Ishikawa (cell line): ENCODE measurements around the gene SYNPO.
A peak's percentile ranks its signal among the peaks of the same experiment; 100 is the strongest.

Source experiments
- CEBPB ChIP-seq: IDR thresholded peaks from 2 replicates; pipeline ENCODE4 v1.6.1; 2012
- CREB1 ChIP-seq: IDR thresholded peaks from 2 replicates; pipeline ENCODE4 v1.6.1; 2012; ENCODE audit warnings: low read depth
- EGR1 ChIP-seq: IDR thresholded peaks from 2 replicates; pipeline ENCODE4 v1.6.1; 2012
- EP300 ChIP-seq: IDR thresholded peaks from 2 replicates; pipeline ENCODE4 v1.6.1; 2012; ENCODE audit warnings: borderline replicate concordance
- FOXM1 ChIP-seq: IDR thresholded peaks from 2 replicates; pipeline ENCODE4 v1.6.1; 2012; ENCODE audit warnings: low read depth, borderline replicate concordance
- NFIC ChIP-seq: IDR thresholded peaks from 2 replicates; pipeline ENCODE4 v1.6.1; 2012
- RAD21 ChIP-seq: IDR thresholded peaks from 2 replicates; pipeline ENCODE4 v1.6.1; 2012; ENCODE audit warnings: low read depth
- TAF1 ChIP-seq: IDR thresholded peaks from 2 replicates; pipeline ENCODE4 v1.6.1; 2012; ENCODE audit warnings: low read depth, mild to moderate bottlenecking
- TCF12 ChIP-seq: IDR thresholded peaks from 2 replicates; pipeline ENCODE4 v1.6.1; 2012; ENCODE audit warnings: low read depth
- TEAD4 ChIP-seq: IDR thresholded peaks from 2 replicates; pipeline ENCODE4 v1.6.1; 2012
- YY1 ChIP-seq: IDR thresholded peaks from 2 replicates; pipeline ENCODE4 v1.6.1; 2012; ENCODE audit warnings: low read depth
- ZBTB7A ChIP-seq: IDR thresholded peaks from 2 replicates; pipeline ENCODE4 v1.6.1; 2012; ENCODE audit warnings: low read depth
- TF ChIP-seq, protein P1 (sequence below): IDR thresholded peaks from 2 replicates; pipeline ENCODE4 v1.6.1; 2012
- TF ChIP-seq, protein P2 (sequence below): IDR thresholded peaks from 2 replicates; pipeline ENCODE4 v1.6.1; 2012; ENCODE audit warnings: low read depth, mild to moderate bottlenecking
- TF ChIP-seq, protein P3 (sequence below): IDR thresholded peaks from 2 replicates; pipeline ENCODE4 v1.6.1; 2012

Gene SYNPO

DNA sequence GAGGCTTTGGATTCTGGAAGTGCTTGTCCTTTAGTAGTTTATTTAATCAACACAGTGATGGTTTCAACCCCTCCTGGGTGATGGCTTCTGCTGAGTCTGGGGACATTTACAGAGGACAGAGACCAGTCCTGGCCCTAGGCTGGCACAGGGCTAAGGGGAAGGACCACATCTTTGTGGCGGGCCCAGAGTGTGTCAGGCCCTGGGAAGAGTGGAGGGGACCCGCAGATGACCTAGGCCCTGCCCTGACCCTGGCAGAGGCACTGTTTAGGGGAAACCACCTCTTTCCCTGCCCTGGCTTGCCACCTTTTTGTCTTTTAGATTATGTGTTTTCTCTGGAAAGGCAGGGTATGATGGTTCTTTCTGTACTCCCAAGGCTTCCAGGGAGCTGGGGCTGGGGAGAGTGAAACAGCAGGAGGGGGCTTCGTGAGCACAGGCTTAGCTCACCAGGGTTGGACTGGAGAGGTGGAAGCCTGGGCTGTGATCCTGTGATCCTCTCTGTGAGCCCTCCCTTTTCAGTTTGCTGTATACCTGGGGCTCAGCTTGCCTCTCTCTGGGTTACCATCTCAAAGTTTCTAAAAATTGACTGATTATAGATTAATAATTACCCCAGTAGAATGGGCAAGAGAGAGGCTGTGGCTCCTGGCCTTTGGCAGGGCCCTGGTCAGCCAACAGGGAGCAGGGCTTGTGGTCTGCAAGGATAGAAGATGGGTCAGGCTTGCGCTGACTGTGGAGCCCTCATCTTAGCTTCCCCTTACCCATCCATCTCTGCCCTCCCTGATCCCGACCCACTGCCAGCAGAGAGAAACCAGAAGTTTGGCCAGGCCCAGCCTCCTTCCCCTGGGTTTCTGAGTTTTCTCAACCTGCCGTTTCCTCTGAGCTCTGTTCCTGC lies 1.7 kb upstream of the SYNPO start:
- TF ChIP-seq CREB1, result no peak
- TF ChIP-seq CEBPB, result no peak
- no peak for TF ChIP-seq TEAD4
- TF ChIP-seq EGR1, result no peak
- TF ChIP-seq, protein P1, sequence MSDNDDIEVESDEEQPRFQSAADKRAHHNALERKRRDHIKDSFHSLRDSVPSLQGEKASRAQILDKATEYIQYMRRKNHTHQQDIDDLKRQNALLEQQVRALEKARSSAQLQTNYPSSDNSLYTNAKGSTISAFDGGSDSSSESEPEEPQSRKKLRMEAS, result no peak
- TF ChIP-seq EP300, result no peak
- TF ChIP-seq, protein P2, sequence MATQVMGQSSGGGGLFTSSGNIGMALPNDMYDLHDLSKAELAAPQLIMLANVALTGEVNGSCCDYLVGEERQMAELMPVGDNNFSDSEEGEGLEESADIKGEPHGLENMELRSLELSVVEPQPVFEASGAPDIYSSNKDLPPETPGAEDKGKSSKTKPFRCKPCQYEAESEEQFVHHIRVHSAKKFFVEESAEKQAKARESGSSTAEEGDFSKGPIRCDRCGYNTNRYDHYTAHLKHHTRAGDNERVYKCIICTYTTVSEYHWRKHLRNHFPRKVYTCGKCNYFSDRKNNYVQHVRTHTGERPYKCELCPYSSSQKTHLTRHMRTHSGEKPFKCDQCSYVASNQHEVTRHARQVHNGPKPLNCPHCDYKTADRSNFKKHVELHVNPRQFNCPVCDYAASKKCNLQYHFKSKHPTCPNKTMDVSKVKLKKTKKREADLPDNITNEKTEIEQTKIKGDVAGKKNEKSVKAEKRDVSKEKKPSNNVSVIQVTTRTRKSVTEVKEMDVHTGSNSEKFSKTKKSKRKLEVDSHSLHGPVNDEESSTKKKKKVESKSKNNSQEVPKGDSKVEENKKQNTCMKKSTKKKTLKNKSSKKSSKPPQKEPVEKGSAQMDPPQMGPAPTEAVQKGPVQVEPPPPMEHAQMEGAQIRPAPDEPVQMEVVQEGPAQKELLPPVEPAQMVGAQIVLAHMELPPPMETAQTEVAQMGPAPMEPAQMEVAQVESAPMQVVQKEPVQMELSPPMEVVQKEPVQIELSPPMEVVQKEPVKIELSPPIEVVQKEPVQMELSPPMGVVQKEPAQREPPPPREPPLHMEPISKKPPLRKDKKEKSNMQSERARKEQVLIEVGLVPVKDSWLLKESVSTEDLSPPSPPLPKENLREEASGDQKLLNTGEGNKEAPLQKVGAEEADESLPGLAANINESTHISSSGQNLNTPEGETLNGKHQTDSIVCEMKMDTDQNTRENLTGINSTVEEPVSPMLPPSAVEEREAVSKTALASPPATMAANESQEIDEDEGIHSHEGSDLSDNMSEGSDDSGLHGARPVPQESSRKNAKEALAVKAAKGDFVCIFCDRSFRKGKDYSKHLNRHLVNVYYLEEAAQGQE, result no peak
- TF ChIP-seq, protein P3, sequence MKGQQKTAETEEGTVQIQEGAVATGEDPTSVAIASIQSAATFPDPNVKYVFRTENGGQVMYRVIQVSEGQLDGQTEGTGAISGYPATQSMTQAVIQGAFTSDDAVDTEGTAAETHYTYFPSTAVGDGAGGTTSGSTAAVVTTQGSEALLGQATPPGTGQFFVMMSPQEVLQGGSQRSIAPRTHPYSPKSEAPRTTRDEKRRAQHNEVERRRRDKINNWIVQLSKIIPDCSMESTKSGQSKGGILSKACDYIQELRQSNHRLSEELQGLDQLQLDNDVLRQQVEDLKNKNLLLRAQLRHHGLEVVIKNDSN, result no peak
- TF ChIP-seq YY1, result no peak
- TF ChIP-seq FOXM1, result no peak
- no peak for TF ChIP-seq NFIC
- TF ChIP-seq ZBTB7A, result no peak
- TF ChIP-seq TCF12, result no peak
- no peak for TF ChIP-seq TAF1
- no peak for TF ChIP-seq RAD21

DNA sequence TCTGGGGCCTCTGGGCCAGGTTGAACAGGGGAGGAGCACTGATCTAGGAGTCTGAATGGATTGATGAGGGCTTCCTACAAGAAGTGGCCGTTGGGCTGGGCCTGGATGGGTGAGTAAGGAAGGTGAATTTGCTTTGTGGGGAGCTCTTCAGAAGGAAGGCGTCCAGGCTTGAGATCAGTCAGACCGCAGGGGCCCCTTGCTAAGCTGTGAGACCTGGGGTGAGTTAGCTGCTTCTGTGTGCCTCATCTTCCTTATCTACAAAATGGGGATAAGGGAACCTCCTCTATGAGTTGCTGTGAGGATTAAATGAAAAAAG lies 1.1 kb upstream of the SYNPO start:
- no peak for TF ChIP-seq ZBTB7A
- no peak for TF ChIP-seq NFIC
- no peak for TF ChIP-seq TCF12
- TF ChIP-seq YY1, result no peak

DNA sequence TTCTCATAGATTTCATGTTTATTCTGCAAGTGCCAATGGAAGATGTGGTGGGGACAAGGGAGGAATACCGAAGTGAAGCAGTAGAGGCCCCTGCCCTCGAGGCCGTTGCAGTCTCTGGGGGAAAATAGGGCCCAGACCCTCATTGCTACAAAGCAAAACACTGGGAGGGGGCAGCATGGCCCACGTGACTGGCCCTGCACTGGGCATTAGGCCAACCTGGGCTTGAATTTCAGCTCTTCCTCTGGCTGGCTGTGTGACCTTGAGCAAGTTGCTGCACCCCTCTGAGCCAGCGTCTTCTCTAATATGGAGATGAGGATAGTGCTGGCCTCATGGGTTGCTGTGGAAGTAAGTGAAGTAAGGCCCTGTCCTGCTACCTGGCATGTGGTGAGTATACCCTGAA lies 709 bp upstream of the SYNPO start:
- no peak for TF ChIP-seq TCF12
- TF ChIP-seq NFIC, result no peak
- TF ChIP-seq, protein P3, result peak; percentile 60; the same call in 1 of the 2 replicates
- TF ChIP-seq, protein P1, result no peak

DNA sequence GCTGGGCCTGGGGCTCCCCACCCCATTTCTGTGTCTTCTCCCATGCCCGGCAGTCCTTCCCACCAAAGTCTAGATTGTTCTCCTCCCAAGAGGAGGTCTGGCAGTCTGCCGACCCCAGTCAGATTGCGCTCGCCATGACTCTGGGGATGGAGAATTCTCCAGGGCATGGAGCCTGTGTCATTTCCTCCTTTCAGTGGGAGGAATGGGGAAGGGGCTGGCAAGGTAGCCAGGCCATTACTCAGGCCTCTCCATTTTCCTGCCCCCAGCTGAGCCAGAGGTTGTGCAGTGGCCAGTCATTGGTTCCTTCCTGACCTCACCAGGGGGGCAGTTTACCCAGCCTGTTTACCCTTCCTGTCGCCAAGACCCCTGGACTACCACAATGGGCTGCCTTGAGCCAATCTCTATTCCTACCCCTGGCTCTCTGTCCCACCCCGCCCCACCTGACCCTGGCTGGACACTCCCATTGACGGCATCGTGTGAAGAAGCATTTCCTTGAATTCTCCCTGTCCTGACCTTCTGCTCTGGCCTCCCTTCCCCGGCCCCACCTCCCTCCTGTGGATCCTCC lies 628 bp downstream of the SYNPO start:
- no peak for TF ChIP-seq CEBPB
- TF ChIP-seq TCF12, result peak; percentile 41; the same call in 1 of the 2 replicates
- TF ChIP-seq FOXM1, result no peak
- TF ChIP-seq NFIC, result peak; percentile 22; the same call in 1 of the 2 replicates
- TF ChIP-seq YY1, result 0 out of 2 replicates have a peak, but pooled peaks have one; percentile 29
- TF ChIP-seq EP300, result peak; percentile 56; the same call in 1 of the 2 replicates

DNA sequence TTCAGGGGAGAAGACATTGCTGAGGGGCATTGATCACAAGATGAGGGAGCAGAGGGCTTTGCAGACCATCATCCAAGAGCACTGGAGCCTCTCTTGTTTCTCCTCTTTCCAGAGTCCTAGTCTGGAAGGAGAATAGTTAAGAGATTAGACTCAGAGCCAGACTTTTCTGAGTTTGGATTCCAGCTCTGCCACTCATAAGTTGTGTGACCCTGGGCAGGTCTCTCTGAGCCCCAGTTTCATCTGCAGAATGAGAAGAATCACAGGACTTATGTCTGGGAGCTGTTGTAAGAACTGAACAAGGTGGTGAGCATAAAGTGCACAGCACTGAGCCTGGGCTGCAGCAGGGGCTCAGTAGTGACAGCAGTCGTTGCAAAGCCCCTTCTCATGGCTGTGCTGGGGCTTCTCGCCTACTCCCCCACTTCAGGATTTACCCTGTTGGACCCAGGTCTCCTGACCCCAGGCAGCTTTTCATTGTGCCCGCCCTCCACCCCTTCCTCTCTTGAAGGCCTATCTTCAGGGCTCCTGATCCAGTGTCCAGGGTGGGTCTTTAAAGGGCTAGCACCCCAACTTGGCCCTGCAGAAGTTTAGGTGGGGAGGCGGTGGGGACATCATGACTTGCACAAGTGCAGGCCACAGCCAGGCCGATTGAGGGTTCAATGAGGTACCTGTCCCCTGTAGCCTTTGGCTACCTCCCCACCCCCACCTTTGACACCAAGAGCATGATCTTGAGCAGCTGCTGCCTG lies 1.5 kb downstream of the SYNPO start:
- no peak for TF ChIP-seq NFIC
- TF ChIP-seq EP300, result no peak
- no peak for TF ChIP-seq RAD21
- no peak for TF ChIP-seq CREB1
- TF ChIP-seq, protein P1, result no peak
- TF ChIP-seq, protein P2, result no peak
- no peak; the same call in 1 of the 2 replicates for TF ChIP-seq ZBTB7A
- TF ChIP-seq TCF12, result no peak
- TF ChIP-seq FOXM1, result no peak
- TF ChIP-seq, protein P3, result no peak
- TF ChIP-seq YY1, result no peak
- no peak for TF ChIP-seq EGR1
- TF ChIP-seq TEAD4, result no peak
- TF ChIP-seq CEBPB, result no peak
- TF ChIP-seq TAF1, result no peak
